Ramos (cell line): ENCODE measurements around the gene GPRASP2.

Experiments used
- in situ Hi-C: fragments of 300-500 bp; cut with MboI; formaldehyde crosslinking; loops from one replicate; pipeline ENCODE4 v1.14.3; 2022; ENCODE audit warnings: low sequenced_read_pairs; ENCODE audit not compliant: unreplicated experiment

GPRASP2 gene

DNA sequence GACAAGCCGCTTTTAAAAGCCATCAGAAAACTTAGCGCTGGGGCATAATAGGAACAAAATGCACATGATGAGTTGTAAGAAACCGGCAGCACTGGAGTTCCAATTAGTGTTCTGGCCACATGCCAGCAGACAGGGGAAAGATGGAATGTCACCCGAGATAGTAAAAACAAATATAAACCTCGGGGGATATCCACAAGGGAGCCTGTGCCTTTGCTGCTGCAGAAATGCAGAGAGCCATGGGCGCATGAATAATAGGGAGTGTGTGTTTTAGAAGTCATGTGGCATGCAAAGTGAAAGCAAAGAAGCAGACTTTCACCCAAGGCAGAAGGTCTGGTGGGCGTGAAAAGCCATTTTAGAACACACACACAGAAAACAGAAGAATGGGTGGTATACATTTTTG is 27.4 kb downstream of the GPRASP2 start:
- in situ Hi-C loops = no loop called here

DNA sequence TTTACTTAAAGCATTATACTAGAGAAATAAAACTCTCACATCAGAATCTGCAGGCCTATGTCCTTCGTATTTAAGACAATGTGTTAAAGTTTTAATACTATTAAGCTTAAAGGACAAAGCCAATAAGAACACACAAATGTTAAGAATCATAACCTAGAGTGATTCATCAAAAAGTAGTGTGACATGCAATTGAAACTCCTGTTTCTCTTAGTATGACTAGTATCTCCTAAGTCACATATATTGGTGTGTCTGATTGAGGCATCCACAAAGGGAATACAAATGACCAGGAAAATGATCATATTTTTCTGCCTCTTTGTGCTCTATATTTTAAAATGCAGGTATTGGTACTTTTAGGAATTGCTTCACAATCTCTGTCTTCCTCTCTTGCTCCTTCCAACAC is 32.1 kb downstream of the GPRASP2 start:
- in situ Hi-C loops = no loop called here

DNA sequence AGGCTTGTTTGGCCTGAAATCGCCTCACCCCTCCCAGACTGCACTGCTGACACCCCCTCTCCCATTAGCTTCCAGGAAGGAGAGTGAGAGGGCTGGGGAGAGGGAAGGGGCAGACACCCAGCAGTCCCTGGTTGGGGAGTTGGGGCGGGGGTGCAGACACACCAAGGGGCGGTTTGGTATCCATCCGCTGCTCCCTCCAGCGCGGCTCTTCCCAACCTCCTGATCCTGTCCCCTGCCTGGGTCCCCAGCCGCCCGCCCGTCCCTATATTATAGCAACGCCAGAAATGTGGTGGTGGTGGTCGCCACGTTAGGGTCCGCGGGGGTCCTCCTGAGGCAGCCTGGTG is 33.2 kb downstream of the GPRASP2 start:
- in situ Hi-C loops = no loop called here

DNA sequence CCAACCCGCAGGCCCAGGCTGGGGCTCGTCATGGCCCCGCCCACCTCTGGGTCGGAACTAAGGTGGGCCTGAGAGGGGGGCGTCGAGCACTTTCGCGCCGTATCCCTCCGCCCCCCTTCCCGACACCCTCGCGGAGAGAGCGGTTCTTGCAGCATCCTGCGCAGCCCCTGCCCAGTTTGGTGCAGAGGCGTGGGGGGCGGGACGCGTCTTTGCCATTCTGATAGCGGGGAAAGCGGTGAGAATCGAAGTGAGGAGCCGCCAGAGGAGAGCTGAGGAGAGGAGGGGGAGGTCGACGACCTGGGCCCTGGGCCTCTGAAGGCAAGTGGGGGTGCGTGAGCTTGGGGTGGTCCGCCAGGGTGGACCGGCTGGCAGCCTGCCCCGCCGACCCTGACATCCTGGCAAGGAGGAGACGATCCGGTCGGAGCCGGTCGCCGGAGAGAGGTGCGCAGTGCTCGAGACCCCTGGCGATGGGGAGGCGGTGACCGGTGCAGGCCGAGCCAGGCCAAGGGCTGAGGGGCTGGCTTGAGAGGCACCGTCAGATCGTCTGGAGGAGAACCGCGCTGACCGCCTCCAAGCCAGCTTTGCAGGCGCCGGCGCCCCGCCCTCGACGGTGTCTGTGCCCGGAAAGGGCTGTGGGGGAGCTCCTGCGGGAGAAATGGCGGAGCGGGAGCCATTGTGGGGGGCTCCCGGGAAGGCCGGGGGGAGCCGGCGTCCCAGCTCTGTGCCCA is 33.8 kb downstream of the GPRASP2 start:
- in situ Hi-C loops = no loop called here

DNA sequence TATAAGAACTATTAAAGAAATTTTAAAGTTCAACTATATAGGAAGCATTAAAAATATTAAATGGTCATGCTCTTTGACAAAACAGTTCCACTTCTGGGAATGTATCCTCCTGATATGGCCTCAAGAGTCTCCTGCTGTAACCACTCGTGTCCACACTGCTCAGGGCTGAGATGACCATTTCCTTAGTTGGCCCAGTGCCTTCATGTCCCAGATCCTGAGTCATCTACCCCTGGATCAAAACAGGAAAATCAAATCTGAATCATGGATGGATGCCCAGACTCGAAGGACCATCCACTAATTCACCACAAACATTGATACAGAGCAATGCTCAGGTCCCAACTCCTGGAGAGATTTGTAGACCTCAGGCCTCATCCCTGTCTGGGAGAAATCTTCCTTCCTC is 53.0 kb downstream of the GPRASP2 start:
- in situ Hi-C loops = no loop called here

DNA sequence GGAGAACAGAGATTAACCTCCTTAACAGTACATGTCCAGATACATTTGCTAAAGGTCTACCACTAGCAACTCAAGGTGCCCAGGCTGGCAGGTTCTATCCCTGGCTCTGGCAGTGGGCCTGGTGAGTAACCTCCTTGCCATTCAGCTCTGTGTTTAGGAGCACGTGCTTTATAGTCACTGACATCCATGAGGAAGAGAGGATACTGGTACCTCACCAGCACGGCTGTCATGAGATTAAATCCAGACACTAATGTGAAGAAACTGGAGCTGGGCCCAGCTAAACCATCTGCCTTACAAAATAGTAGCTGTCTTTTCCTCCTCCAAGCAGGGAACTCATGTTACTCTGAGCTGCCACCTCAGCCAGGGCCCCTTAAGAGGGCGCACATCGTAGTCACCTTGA is 53.6 kb downstream of the GPRASP2 start:
- in situ Hi-C loops = no loop called here

DNA sequence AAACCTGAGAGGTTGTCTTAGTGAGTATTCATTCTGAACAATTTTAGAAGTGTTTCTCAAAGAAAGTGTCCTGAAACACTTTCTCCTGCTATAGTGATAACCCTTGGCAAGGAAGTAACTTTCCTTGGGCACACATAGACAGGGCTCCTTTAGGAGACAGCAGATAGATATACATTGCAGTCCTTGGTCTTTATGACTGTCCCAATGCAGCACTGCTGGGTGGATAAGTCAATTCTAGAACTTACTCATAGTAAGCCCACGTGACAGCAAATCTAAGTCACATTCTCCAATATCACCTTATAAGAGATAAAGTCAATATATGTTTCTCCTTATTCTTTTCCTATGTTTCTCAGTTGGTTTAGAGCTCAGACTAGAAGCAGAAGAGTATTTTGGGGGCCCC is 55.0 kb downstream of the GPRASP2 start:
- in situ Hi-C loops = no loop called here
